Lower leg skin (tissue), 4 donors: ENCODE data around the gene ERC2. TPM values are rescaled to one million over a fixed set of nuclear protein-coding genes. Genes with fewer than 3 reads are reported as not detected.

ENCODE experiments used
- DNase-seq, 2 donors: peaks; one replicate each; pipeline ENCODE4 v3.0.0-alpha.2; 2019; ENCODE audit warnings: low spot score in 2 of 2
- H3K4me3 ChIP-seq: fragments of 200-600 bp; sonication (generic); 2 replicates; pipeline ENCODE4 v1.5.1; 2017; ENCODE audit warnings: mild to moderate bottlenecking, low read depth; ENCODE audit not compliant: poor library complexity, severe bottlenecking
- POLR2A ChIP-seq, 2 donors: fragments of 450-650 bp; IDR thresholded peaks; one replicate each; pipeline ENCODE4 v1.6.1; 2016 to 2017; ENCODE audit warnings: antibody characterized with exemption in 2 of 2, mild to moderate bottlenecking in 1 of 2, moderate library complexity in 1 of 2
- WGBS, 2 donors: methylation state at CpG; one replicate each; pipeline ENCODE4 v1.1.5; 2018; 5-methylcytosine and 5-hydroxymethylcytosine counted together
- intact Hi-C: fragments of 100-400 bp; cut with DNase I; formaldehyde crosslinking; loops from one replicate; pipeline ENCODE4 v1.15.0; 2023; ENCODE audit warnings: low total_unique reads
- total RNA-seq, 4 donors: library from RNA; depleted of rRNA; stranded (reverse); fragments of >200 nt; gene quantifications; one replicate each; pipeline ENCODE4 v1.1.0, GENCODE V29; 2016
- TF ChIP-seq, protein P1 (sequence below), 3 donors: fragments of 450-650 bp; IDR thresholded peaks; one replicate each; pipeline ENCODE4 v1.5.1; 2016; ENCODE audit warnings: antibody characterized with exemption in 3 of 3, mild to moderate bottlenecking in 3 of 3, moderate library complexity in 2 of 3

ERC2 gene
- total RNA-seq, 4 donors from 2014 or later, result 0.23 to 1.3 (median 0.42) TPM; not detected in 1

DNA sequence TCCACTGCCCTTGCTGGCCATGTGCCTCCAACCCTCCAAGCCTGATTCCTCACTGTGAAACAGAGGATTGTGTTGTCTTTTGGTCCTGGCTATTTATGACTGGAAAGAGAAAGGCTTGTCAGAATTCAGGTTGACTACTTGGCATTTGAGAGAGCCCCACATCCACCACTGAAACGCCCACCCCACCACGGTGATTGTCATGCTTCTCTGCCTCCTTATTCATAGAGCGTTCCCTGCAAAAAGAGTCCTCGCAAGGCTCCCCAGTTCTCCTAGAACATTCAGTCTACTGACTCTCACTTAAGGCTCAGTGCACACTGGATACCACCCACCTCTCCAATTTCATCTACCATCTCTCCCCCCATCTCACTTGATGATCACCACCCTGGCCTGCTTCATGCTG lies 818.3 kb downstream of the ERC2 start:
- TF ChIP-seq POLR2A (IDR thresholded peaks at IDR 0.05), result no peak
- TF ChIP-seq, protein P1, sequence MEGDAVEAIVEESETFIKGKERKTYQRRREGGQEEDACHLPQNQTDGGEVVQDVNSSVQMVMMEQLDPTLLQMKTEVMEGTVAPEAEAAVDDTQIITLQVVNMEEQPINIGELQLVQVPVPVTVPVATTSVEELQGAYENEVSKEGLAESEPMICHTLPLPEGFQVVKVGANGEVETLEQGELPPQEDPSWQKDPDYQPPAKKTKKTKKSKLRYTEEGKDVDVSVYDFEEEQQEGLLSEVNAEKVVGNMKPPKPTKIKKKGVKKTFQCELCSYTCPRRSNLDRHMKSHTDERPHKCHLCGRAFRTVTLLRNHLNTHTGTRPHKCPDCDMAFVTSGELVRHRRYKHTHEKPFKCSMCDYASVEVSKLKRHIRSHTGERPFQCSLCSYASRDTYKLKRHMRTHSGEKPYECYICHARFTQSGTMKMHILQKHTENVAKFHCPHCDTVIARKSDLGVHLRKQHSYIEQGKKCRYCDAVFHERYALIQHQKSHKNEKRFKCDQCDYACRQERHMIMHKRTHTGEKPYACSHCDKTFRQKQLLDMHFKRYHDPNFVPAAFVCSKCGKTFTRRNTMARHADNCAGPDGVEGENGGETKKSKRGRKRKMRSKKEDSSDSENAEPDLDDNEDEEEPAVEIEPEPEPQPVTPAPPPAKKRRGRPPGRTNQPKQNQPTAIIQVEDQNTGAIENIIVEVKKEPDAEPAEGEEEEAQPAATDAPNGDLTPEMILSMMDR (IDR thresholded peaks at IDR 0.05), result no peak
- no peak overlapping the region for H3K4me3 ChIP-seq
- 92 to 94% methylated on average over 4 of the region's 4 CpGs for WGBS, 2 donors
- intact Hi-C loops, result no loop called here
- no peak for DNase-seq

DNA sequence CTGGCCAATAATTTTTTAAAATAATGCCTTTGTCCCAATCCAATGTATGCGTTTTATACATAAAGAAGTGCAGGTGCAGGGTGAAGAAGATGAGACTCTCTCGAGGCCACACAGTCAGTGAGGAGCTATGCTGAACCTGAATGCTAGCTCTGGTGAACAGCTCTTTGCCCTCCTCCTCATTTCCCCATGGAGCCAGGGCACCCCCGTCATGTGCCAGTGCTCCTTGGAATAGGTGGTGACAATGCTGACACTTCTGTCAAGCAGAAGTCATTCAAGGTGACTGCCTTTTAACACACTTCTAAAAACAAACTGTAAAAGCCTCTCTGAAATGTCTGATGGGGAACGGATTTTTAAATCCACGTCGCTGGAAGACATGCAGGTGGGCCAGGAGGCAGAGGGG lies 818.7 kb downstream of the ERC2 start:
- no peak for DNase-seq
- intact Hi-C loops, result no loop called here
- H3K4me3 ChIP-seq, result no peak overlapping the region
- 78 to 81% methylated on average over 6 of the region's 6 CpGs for WGBS, 2 donors
- TF ChIP-seq, protein P1 (IDR thresholded peaks at IDR 0.05), result no peak
- no peak for TF ChIP-seq POLR2A (IDR thresholded peaks at IDR 0.05)

DNA sequence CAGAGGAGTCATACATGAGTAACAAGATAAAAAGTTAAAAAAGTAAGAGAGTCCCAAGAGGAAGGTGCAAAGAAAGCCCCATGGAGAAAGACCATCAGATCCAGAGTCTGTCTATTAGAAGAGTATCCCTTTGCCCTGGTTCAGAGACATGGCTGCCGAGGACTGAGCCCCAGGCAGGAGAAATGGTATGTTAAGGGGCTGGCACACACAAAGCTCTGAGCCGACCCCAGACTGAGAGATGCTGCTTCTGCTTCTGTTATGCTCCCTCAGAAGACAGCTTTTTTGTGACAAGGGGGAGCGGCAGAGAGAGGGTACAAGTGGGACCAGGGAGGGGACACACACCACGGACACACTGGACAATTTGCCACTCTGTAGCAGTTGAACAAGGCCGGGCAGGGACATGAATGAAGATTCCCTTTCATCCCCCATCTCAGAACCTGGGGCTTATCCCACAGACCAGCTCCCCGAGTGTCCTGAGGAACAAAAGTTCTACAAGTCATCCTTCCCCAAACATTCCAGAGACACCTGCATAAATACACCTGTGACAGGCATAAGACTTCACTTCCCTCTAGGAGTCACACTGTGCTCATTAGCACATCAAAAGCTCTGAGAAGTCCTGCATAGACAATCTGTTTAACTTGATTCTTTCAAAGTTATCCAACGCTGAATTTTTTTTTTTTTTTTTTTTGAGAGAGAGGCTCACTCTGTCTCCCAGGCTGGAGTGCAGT lies 819.5 kb downstream of the ERC2 start:
- DNase-seq, result no peak
- intact Hi-C loops, result no loop called here
- 87 to 89% methylated on average over 7 of the region's 7 CpGs for WGBS, 2 donors
- no peak for TF ChIP-seq POLR2A (IDR thresholded peaks at IDR 0.05)
- TF ChIP-seq, protein P1 (IDR thresholded peaks at IDR 0.05), result no peak
- H3K4me3 ChIP-seq, result no peak overlapping the region

DNA sequence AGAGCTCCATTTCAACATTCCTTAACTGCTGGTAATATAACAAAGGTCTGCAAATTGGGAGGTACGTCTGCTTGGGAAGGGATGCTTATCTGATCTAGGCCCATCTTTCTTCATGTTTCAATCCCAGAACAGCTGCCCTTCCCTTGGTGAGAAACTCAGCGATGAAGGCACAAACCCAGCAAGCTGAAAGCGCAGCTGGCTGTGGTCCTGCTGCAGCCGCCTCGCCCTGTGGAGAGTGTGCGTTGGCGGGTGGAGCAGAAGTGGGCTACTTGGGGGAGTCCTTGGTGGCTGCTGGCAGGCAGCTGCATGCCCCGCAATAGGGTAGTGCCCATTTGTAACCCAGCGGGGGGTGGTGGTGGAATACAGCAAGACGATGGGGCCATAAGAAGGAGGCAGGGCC lies 820.6 kb downstream of the ERC2 start:
- TF ChIP-seq POLR2A (IDR thresholded peaks at IDR 0.05), result no peak
- TF ChIP-seq, protein P1 (IDR thresholded peaks at IDR 0.05), result no peak
- intact Hi-C loops, result no loop called here
- WGBS, 2 donors, result 60 to 67% methylated on average over 10 of the region's 10 CpGs
- DNase-seq, result no peak
- H3K4me3 ChIP-seq, result no peak overlapping the region

DNA sequence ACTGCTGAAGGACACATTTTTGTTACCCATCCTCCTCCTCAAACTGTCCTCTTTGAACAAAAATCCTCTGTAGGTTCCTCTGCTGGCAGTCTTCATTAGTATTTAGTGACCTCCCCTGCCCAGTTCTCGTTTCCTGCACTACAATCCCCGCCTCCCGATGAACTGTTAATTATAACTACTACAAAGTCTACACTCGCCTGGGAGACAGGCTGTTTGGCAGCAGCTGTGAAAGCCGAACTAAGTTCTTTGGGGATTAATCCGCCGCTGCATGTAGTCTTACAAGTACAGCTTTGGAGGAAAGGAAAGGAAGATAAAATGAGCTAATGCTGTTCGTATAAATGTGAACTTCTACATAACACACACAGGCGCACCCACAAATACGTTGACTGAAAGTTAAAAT lies 821.2 kb downstream of the ERC2 start:
- WGBS, 2 donors, result 38 to 43% methylated on average over 10 of the region's 10 CpGs
- DNase-seq, result no peak
- no peak for TF ChIP-seq POLR2A (IDR thresholded peaks at IDR 0.05)
- TF ChIP-seq, protein P1 (IDR thresholded peaks at IDR 0.05), result no peak
- no peak overlapping the region for H3K4me3 ChIP-seq
- intact Hi-C loops, result no loop called here

DNA sequence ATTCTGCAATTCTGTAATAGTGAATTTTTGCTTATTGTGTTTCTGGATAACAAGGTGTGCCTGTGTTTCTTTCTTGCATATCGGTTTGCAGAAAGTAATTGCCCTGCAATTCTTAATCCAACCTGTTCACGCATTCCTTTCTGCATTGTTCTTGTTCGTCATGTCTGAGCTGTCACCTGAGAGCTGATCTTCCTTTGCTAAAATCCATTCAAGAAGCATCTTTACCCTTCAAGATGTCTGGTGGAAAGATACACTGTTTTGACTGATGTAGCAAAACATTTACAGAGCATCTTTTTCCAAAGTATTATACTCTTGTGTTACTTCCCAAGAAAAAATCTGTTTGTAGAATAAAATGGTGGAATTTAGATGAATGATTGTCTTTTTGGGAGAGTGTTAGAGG lies 822.1 kb downstream of the ERC2 start:
- intact Hi-C loops, result no loop called here
- TF ChIP-seq POLR2A (IDR thresholded peaks at IDR 0.05), result no peak
- TF ChIP-seq, protein P1 (IDR thresholded peaks at IDR 0.05), result no peak
- no peak overlapping the region for H3K4me3 ChIP-seq
- no peak for DNase-seq
- WGBS, 2 donors, result 91 to 92% methylated on average over 3 of the region's 3 CpGs
